ENCODE data around the gene WBP4. TPM values are rescaled to one million over a fixed set of nuclear protein-coding genes. Genes with fewer than 3 reads are reported as not detected.

Gene WBP4, protein sequence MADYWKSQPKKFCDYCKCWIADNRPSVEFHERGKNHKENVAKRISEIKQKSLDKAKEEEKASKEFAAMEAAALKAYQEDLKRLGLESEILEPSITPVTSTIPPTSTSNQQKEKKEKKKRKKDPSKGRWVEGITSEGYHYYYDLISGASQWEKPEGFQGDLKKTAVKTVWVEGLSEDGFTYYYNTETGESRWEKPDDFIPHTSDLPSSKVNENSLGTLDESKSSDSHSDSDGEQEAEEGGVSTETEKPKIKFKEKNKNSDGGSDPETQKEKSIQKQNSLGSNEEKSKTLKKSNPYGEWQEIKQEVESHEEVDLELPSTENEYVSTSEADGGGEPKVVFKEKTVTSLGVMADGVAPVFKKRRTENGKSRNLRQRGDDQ
- 1 to 10 TPM; 6.9 to 7.4 TPM for total RNA-seq
- 5.6 TPM for polyA plus RNA-seq (2013, experiment 1 of 2)
- polyA plus RNA-seq (2013, experiment 2 of 2), result 6.3 TPM
- total RNA-seq, result 9.7 to 53.1 (median 20.1) reads per million in 172 experiments

DNA sequence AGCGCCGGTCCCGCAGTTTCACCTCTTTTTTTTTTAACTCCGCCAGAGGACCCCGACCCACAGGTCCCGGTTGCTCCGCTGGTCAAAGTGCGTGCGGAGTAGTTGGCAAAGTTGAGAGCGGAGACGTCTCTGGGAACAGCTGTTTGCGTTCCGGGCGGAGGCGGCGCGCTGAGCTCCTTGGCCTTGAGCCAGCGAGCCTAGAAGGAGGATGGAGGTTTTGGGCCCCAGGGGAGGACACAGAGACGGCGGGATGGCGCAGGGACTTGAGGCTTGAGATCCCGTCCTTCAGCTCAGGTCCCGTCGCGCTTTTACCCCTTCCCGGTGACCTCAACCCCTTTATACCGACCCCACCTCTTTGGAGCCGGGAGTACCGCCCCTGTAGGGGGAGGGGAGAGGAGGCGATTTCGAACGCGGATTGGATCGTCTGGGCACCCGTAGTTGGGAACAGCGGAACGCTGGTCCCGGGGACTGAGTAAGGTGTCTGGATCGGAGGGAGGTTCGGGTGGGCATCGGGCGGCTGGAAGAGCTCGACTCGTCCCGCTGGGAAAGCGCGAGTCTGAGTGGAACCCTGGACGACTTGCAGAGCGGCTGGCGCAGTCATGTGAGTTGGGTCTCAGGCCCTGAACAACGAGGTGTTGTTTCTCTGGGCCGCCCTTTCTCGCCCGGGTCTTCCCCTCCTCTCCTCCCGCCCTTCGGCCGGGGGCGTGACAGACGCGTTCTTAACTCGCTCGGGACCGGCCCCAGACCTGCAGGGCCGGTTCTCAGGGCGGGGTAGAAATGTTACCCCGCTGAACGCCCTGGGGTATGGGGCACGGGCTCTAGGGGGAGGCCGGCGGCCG is at the start of gene WBP4:
TSS of gene WBP4 (plus strand) at position 435 of the 839 bp plus-strand sequence. CDS start at position 600, 165 bp downstream.
- Histone ChIP-seq H3K4me1 (ENCODE audit: insufficient read depth, low read length) (peaks cover 13% of the 10 kb centered on the region), H3K27me3 (ENCODE audit: control insufficient read depth in 1 of 2, insufficient read depth in 2 of 2, low read length in 2 of 2) (no peaks in the 10 kb centered on the region), H3K9me3 (ENCODE audit: control insufficient read depth in 1 of 2, insufficient read depth in 1 of 2, low read length in 2 of 2) (no peaks in the 10 kb centered on the region), H3K36me3 (ENCODE audit: insufficient read depth, low read length) (peaks cover 13% of the 10 kb centered on the region), H3K27ac (ENCODE audit: low read depth in 1 of 2, low read length in 2 of 2) (peak within 1 kb of the TSS; percentile 82 to 86), H3K4me3 (ENCODE audit: low read length) (peak within 1 kb of the TSS; percentile 74)
- TF ChIP-seq, protein P1, sequence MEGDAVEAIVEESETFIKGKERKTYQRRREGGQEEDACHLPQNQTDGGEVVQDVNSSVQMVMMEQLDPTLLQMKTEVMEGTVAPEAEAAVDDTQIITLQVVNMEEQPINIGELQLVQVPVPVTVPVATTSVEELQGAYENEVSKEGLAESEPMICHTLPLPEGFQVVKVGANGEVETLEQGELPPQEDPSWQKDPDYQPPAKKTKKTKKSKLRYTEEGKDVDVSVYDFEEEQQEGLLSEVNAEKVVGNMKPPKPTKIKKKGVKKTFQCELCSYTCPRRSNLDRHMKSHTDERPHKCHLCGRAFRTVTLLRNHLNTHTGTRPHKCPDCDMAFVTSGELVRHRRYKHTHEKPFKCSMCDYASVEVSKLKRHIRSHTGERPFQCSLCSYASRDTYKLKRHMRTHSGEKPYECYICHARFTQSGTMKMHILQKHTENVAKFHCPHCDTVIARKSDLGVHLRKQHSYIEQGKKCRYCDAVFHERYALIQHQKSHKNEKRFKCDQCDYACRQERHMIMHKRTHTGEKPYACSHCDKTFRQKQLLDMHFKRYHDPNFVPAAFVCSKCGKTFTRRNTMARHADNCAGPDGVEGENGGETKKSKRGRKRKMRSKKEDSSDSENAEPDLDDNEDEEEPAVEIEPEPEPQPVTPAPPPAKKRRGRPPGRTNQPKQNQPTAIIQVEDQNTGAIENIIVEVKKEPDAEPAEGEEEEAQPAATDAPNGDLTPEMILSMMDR (IDR thresholded peaks at IDR 0.05), result no peak
- ChIA-PET CTCF (interaction anchor here (0.6 to 2.9 kb wide), 7 partner anchors 36 to 466 kb away, joined by 3 to 13 read pairs (median 3); partner anchors contain the start of gene ELF1), POLR2A (interaction anchor here (0.6 to 4.3 kb wide), 45 partner anchors 11 to 1211 kb away, joined by 3 to 103 read pairs (median 5); partner anchors contain the start of genes AKAP11, ELF1, KBTBD6 and KBTBD7)
- DNase-seq (peak; percentile 72 to 93 (median 82)), ATAC-seq (ENCODE audit: poor library complexity) (peak; percentile 52)
- Mint-ChIP-seq H3K36me3 (ENCODE audit: low read depth) (peaks cover 66% of the 10 kb centered on the region), H3K27me3 (peaks cover 14% of the 10 kb centered on the region), H3K27ac (peak within 1 kb of the TSS; percentile 98), H3K4me3 (peak within 1 kb of the TSS; percentile 95), H3K4me1 (ENCODE audit: low read depth) (peaks cover 61% of the 10 kb centered on the region), H3K9me3 (no peaks in the 10 kb centered on the region)
- intact Hi-C loops (cut with DNase I, micrococcal nuclease), result loop anchor here (2.0 to 10.0 kb wide), 7 partner anchors 42 to 1211 kb away; partner anchors contain the start of genes KBTBD6 (in 2 of the 2), AKAP11 (in 1 of the 2), ELF1 (in 1 of the 2) and KBTBD7 (in 1 of the 2)

DNA sequence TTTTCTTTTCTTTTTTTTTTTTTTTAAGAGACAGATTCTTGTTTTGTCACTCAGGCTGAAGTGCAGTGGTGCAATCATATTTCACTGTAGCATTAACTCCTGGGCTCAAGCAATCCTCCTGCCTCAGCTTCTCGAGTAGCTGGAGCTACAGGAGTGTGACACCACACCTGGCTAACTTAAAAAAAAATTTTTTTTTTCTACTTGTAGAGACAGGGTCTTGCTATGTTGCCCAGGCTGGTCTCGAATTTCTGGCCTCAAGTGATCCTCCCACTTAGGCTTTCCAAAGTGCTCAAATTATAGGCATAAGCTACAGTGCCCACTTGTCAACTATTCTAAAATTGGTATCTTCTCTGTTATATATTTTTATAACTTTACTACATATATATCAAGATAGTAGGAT is 48.8 kb upstream of the WBP4 start:
- Mint-ChIP-seq H3K27ac (peak overlapping the region; percentile 77), H3K27me3 (no peaks in the 10 kb centered on the region), H3K9me3 (no peaks in the 10 kb centered on the region), H3K4me1 (ENCODE audit: low read depth) (peaks cover 79% of the 10 kb centered on the region), H3K36me3 (ENCODE audit: low read depth) (peaks cover 54% of the 10 kb centered on the region), H3K4me3 (peak overlapping the region; percentile 12)
- Histone ChIP-seq H3K4me1 (ENCODE audit: insufficient read depth, low read length) (peaks cover 30% of the 10 kb centered on the region), H3K4me3 (ENCODE audit: low read length) (no peak overlapping the region), H3K9me3 (ENCODE audit: control insufficient read depth in 1 of 2, insufficient read depth in 1 of 2, low read length in 2 of 2) (no peaks in the 10 kb centered on the region), H3K27me3 (ENCODE audit: control insufficient read depth in 1 of 2, insufficient read depth in 2 of 2, low read length in 2 of 2) (no peaks in the 10 kb centered on the region), H3K36me3 (ENCODE audit: insufficient read depth, low read length) (peaks cover 25% of the 10 kb centered on the region), H3K27ac (ENCODE audit: low read depth in 1 of 2, low read length in 2 of 2) (no peak overlapping the region)
- no peak for DNase-seq
- ATAC-seq (ENCODE audit: poor library complexity), result no peak
- TF ChIP-seq, protein P1 (IDR thresholded peaks at IDR 0.05), result no peak
- intact Hi-C loops (cut with DNase I, micrococcal nuclease), result loop anchor here in 1 of 2 experiments (10.0 kb wide), 2 partner anchors 48 to 1262 kb away; partner anchors contain the start of gene AKAP11
- CTCF ChIA-PET, result interaction anchor here (0.7 to 3.6 kb wide), 5 partner anchors 8 to 42 kb away, joined by 3 to 17 read pairs (median 5); no protein-coding TSS in a partner anchor
- POLR2A ChIA-PET, result interaction anchor here (0.6 to 9.3 kb wide), 9 partner anchors 9 to 449 kb away, joined by 3 to 152 read pairs (median 4); partner anchors contain the start of gene WBP4

DNA sequence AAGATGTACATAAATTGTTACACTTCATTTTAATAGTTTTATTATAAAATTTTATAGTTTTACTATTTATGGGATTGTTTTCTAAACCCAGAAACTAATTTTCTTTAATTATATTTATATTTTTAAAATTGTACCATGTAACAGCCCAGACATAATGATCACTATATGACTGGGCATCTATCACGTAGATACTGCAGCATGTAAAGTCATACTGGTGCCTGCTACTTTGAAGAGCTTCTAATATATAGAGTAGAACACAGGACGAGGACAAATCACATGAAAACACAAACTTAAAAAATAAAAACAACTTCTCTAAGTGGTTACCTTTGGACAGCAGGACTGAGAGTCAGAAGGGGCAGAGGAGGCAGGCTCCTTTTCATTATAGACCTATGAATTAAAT is 47.5 kb upstream of the WBP4 start:
- H3K4me1 Mint-ChIP-seq (ENCODE audit: low read depth), result peaks cover 69% of the 10 kb centered on the region
- ChIA-PET POLR2A (interaction anchor here (0.6 to 9.3 kb wide), 6 partner anchors 7 to 92 kb away, joined by 3 to 152 read pairs (median 12); partner anchors contain the start of gene WBP4), CTCF (interaction anchor here (1.1 to 3.6 kb wide), 6 partner anchors 11 to 92 kb away, joined by 3 to 17 read pairs (median 4); no protein-coding TSS in a partner anchor)
- peak overlapping the region; percentile 52 for H3K4me3 ChIP-seq (ENCODE audit: low read length)
- H3K27me3 ChIP-seq (ENCODE audit: control insufficient read depth in 1 of 2, insufficient read depth in 2 of 2, low read length in 2 of 2), result no peaks in the 10 kb centered on the region
- peaks cover 25% of the 10 kb centered on the region for H3K36me3 ChIP-seq (ENCODE audit: insufficient read depth, low read length)
- H3K9me3 ChIP-seq (ENCODE audit: control insufficient read depth in 1 of 2, insufficient read depth in 1 of 2, low read length in 2 of 2), result no peaks in the 10 kb centered on the region
- H3K27me3 Mint-ChIP-seq, result no peaks in the 10 kb centered on the region
- intact Hi-C loops (cut with DNase I, micrococcal nuclease), result loop anchor here in 1 of 2 experiments (10.0 kb wide), 2 partner anchors 49 to 1261 kb away; partner anchors contain the start of gene AKAP11
- H3K9me3 Mint-ChIP-seq, result no peaks in the 10 kb centered on the region
- ATAC-seq (ENCODE audit: poor library complexity) (no peak), DNase-seq (no peak)
- H3K27ac Mint-ChIP-seq, result peak overlapping the region; percentile 94
- H3K4me1 ChIP-seq (ENCODE audit: insufficient read depth, low read length), result peaks cover 21% of the 10 kb centered on the region
- TF ChIP-seq, protein P1 (IDR thresholded peaks at IDR 0.05), result no peak
- peak overlapping the region; percentile 92 for H3K4me3 Mint-ChIP-seq
- H3K27ac ChIP-seq (ENCODE audit: low read depth in 1 of 2, low read length in 2 of 2), result peak overlapping the region in 1 of 2 donors; percentile 10
- H3K36me3 Mint-ChIP-seq (ENCODE audit: low read depth), result peaks cover 58% of the 10 kb centered on the region
